Loucy (cell line): ENCODE results near the gene CABP7.

Source experiments
- H2AFZ ChIP-seq: fragments of 200-600 bp; sonication (generic); 2 replicates; pipeline ENCODE4 v1.6.0; 2016; ENCODE audit warnings: antibody characterized with exemption, mild to moderate bottlenecking, low read length, moderate library complexity
- H3F3A ChIP-seq: fragments of 200-600 bp; 2 replicates; pipeline ENCODE4 v1.6.0; 2016; ENCODE audit warnings: antibody characterized with exemption, low read depth, mild to moderate bottlenecking
- H3K27me3 ChIP-seq: fragments of 200-600 bp; sonication (generic); 2 replicates; pipeline ENCODE4 v1.6.1; 2014; ENCODE audit warnings: low read length, mild to moderate bottlenecking; ENCODE audit not compliant: insufficient read depth, poor library complexity, severe bottlenecking
- H3K36me3 ChIP-seq: fragments of 200-600 bp; sonication (generic); 2 replicates; pipeline ENCODE4 v1.6.1; 2016; ENCODE audit warnings: low read length; ENCODE audit not compliant: insufficient read depth
- H3K4me1 ChIP-seq: fragments of 200-600 bp; sonication (generic); 2 replicates; pipeline ENCODE4 v1.5.1; 2014; ENCODE audit warnings: low read length, mild to moderate bottlenecking; ENCODE audit not compliant: insufficient read depth, poor library complexity, severe bottlenecking
- H3K4me2 ChIP-seq: fragments of 200-600 bp; sonication (generic); 2 replicates; pipeline ENCODE4 v1.6.0; 2014; ENCODE audit warnings: antibody characterized with exemption, low read length, low read depth, mild to moderate bottlenecking; ENCODE audit not compliant: poor library complexity, severe bottlenecking
- H3K4me3 ChIP-seq: fragments of 200-600 bp; sonication (generic); 2 replicates; pipeline ENCODE4 v1.5.1; 2014; ENCODE audit warnings: low read length, mild to moderate bottlenecking, mixed read lengths; ENCODE audit not compliant: poor library complexity, severe bottlenecking
- H3K79me2 ChIP-seq: fragments of 200-600 bp; sonication (generic); 2 replicates; pipeline ENCODE4 v1.6.1; 2014; ENCODE audit warnings: low read length; ENCODE audit not compliant: insufficient read depth
- H3K9ac ChIP-seq: fragments of 200-600 bp; sonication (generic); 2 replicates; pipeline ENCODE4 v1.6.0; 2014; ENCODE audit warnings: mild to moderate bottlenecking, low read depth, low read length, moderate library complexity; ENCODE audit not compliant: poor library complexity, severe bottlenecking
- H3K9me2 ChIP-seq: fragments of 200-600 bp; sonication (generic); replicated peaks from 2 replicates; pipeline ENCODE4 v1.6.1; 2016; ENCODE audit warnings: low read depth, low read length, mixed read lengths
- H3K9me3 ChIP-seq: fragments of 200-600 bp; sonication (generic); 2 replicates; pipeline ENCODE4 v1.6.1; 2014; ENCODE audit warnings: mild to moderate bottlenecking, antibody characterized with exemption, low read length, low read depth; ENCODE audit not compliant: insufficient read depth
- H4K20me1 ChIP-seq: fragments of 200-600 bp; sonication (generic); 2 replicates; pipeline ENCODE4 v1.6.0; 2014; ENCODE audit warnings: antibody characterized with exemption, low read length, mild to moderate bottlenecking; ENCODE audit not compliant: insufficient read depth, poor library complexity, severe bottlenecking
- EZH2phosphoT487 ChIP-seq: fragments of 200-600 bp; IDR thresholded peaks from 2 replicates; pipeline ENCODE4 v1.6.1; 2018; ENCODE audit warnings: antibody characterized with exemption, mild to moderate bottlenecking, moderate library complexity, borderline replicate concordance
- TF ChIP-seq, protein P1 (sequence below): fragments of 200-600 bp; sonication (generic); conservative IDR thresholded peaks from 2 replicates; pipeline ENCODE4 v1.5.1; 2014; ENCODE audit warnings: mild to moderate bottlenecking, antibody characterized with exemption, low read length

CABP7 gene

DNA sequence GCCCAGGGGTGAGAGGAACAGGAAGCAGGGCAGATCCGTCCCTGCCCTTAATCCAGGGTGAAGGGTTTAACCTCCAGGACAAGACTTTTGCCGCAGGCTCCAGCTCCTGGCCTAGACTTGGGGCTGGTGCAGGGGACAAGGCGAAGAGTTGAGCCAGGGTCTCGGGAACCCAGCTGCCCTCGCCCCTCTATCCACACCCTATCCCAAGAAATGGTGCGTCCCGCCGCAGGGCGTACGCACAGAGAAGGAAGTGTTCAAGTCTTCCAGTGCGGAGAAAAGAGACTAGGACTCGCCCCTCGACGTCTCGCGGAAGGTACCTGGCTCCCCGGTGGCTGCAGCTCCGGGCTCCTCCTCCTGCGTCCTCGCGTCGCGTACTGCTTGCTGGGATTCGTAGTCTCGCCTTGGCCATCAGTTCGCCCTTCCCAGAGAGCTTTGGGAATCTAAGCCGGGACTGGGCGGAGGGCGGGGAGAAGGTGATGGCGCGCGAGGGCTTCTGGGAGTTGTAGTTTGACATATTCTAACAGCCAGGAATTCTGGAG, 46.9 kb downstream of the CABP7 start, which contains the start of gene ZMAT5:
ZMAT5 (minus strand) TSS at position 376 of the 539 bp plus-strand sequence. CDS start 18,463 bp downstream, outside the sequence.
- H3K4me1 ChIP-seq: peaks cover 31% of the 10 kb centered on the region

DNA sequence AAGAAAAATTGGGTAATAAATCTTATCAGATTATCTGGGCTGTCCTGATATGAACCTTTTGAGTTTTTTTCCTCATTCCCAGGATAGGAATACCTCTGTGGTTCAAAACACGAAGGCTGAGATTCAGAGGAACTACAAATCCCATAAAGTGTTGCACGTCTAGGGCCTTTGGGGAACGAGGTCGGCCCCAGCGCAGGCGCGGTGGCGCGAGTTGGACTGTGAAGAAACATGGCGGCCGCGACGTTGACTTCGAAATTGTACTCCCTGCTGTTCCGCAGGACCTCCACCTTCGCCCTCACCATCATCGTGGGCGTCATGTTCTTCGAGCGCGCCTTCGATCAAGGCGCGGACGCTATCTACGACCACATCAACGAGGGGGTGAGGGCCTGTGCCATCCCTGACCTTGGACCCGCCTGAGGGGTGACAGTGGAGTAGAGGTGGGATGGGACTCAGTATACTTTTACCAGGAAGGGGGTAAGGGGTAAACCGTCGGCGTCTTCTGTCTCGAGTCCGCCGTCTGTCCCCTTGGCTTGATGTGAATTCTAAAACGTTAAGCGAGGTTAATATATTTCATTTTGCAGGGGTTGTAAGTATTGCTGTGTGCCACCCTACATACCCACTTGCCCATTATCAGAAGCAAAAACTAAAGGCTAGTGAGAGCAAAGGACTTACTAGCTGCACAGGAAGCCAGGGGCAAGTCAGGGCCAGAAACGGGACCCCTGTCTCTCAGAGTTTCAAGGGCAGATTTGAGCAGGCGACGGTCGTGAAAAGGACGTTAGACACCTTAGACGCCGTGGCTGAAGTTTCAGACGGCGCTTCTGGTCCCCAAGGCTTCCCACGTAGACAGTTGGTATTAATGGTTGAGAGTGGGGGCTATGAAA, 47.6 kb downstream of the CABP7 start, which contains the start of gene UQCR10:
UQCR10 (plus strand) TSS at position 199 of the 881 bp plus-strand sequence; CDS start at position 229, 30 bp downstream.
- no peaks in the 10 kb centered on the region for H3K27me3 ChIP-seq
- TF ChIP-seq, protein P1, sequence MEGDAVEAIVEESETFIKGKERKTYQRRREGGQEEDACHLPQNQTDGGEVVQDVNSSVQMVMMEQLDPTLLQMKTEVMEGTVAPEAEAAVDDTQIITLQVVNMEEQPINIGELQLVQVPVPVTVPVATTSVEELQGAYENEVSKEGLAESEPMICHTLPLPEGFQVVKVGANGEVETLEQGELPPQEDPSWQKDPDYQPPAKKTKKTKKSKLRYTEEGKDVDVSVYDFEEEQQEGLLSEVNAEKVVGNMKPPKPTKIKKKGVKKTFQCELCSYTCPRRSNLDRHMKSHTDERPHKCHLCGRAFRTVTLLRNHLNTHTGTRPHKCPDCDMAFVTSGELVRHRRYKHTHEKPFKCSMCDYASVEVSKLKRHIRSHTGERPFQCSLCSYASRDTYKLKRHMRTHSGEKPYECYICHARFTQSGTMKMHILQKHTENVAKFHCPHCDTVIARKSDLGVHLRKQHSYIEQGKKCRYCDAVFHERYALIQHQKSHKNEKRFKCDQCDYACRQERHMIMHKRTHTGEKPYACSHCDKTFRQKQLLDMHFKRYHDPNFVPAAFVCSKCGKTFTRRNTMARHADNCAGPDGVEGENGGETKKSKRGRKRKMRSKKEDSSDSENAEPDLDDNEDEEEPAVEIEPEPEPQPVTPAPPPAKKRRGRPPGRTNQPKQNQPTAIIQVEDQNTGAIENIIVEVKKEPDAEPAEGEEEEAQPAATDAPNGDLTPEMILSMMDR: no peak
- TF ChIP-seq EZH2phosphoT487: no peak
- H3F3A ChIP-seq: no peaks in the 10 kb centered on the region
- peak within 1 kb of the TSS; percentile 94 for H3K9ac ChIP-seq
- peaks cover 3% of the 10 kb centered on the region for H4K20me1 ChIP-seq
- H3K4me1 ChIP-seq: peaks cover 31% of the 10 kb centered on the region
- H3K9me2 ChIP-seq: no peaks in the 10 kb centered on the region
- H3K4me2 ChIP-seq: peak within 1 kb of the TSS; percentile 97
- peaks cover 40% of the 10 kb centered on the region for H3K79me2 ChIP-seq
- peak within 1 kb of the TSS; percentile 94 for H3K4me3 ChIP-seq
- peak within 1 kb of the TSS; percentile 94 for H2AFZ ChIP-seq
- no peaks in the 10 kb centered on the region for H3K9me3 ChIP-seq
- peaks cover 9% of the 10 kb centered on the region; the same call in 1 of the 2 replicates for H3K36me3 ChIP-seq

More for the DNA sequence above, 46.9 kb downstream of the CABP7 start, which contains the start of gene ZMAT5:
- no peak for TF ChIP-seq EZH2phosphoT487
- TF ChIP-seq, protein P1: no peak
- H3K9me3 ChIP-seq: no peaks in the 10 kb centered on the region
- peak within 1 kb of the TSS; percentile 97 for H3K4me2 ChIP-seq
- peaks cover 40% of the 10 kb centered on the region for H3K79me2 ChIP-seq
- peak within 1 kb of the TSS; percentile 94 for H3K4me3 ChIP-seq
- H3K9ac ChIP-seq: peak within 1 kb of the TSS; percentile 94
- peaks cover 9% of the 10 kb centered on the region; the same call in 1 of the 2 replicates for H3K36me3 ChIP-seq
- H2AFZ ChIP-seq: peak within 1 kb of the TSS; percentile 94
- H3K9me2 ChIP-seq: no peaks in the 10 kb centered on the region
- no peaks in the 10 kb centered on the region for H3F3A ChIP-seq
- H4K20me1 ChIP-seq: peaks cover 3% of the 10 kb centered on the region
- no peaks in the 10 kb centered on the region for H3K27me3 ChIP-seq

DNA sequence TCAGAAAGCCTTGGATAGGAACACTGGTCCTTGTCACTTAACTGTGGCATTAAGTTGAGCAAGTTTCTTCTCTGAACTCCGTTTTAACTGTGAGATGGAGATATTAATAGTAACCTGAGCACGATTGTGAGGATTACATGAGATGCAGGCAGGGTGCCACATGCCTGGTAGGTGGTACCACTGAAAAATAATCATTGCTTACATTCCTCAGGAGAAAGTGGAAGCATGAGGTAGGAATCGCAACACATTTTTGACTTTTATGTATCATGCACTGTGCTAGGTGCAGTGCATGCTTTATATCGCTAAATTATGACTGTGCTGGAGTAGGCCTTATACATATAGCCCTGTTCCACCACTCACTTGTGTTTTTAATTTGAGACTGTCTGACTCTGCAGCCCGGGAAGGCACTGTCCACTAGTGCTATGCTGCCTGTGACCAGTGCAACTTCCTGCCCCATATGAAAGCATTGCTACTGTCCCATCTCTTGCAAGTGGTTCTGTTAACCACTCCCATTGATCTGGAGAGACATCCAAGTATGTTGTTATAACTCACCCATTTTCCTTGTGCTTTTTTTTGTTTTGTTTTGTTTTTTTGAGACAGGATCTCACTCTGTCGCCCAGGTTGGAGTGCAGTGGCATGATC, 48.4 kb downstream of the CABP7 start:
- Histone ChIP-seq H3K36me3 (peaks cover 9% of the 10 kb centered on the region; the same call in 1 of the 2 replicates), H3K9me3 (no peaks in the 10 kb centered on the region), H4K20me1 (peaks cover 3% of the 10 kb centered on the region), H3K27me3 (no peaks in the 10 kb centered on the region), H3K9ac (peak overlapping the region; percentile 94), H3K9me2 (no peaks in the 10 kb centered on the region), H3K4me2 (peak overlapping the region; percentile 97), H3K4me3 (peak overlapping the region; percentile 94), H3K4me1 (peaks cover 31% of the 10 kb centered on the region), H3F3A (no peaks in the 10 kb centered on the region), H3K79me2 (peaks cover 40% of the 10 kb centered on the region), H2AFZ (no peak overlapping the region)
- no peak for TF ChIP-seq EZH2phosphoT487
- TF ChIP-seq, protein P1: no peak
